GM13976 (cell line): Measurements from ENCODE around the gene MAD1L1.

Source experiments
- DNase-seq: peaks from one replicate; pipeline ENCODE4 v3.0.0; 2012; ENCODE audit warnings: low spot score
- CTCF ChIP-seq: IDR thresholded peaks from 2 replicates; pipeline ENCODE4 v1.5.1; 2012; ENCODE audit warnings: borderline replicate concordance, mild to moderate bottlenecking; ENCODE audit not compliant: insufficient read depth; ENCODE audit errors: extremely low read depth, missing control alignments, control extremely low read depth
- in situ Hi-C: fragments of 300-500 bp; cut with MboI; formaldehyde crosslinking; loops from one replicate; pipeline ENCODE4 v1.12.0; 2022; ENCODE audit warnings: low sequenced_read_pairs, mixed read lengths, inconsistent platforms; ENCODE audit not compliant: unreplicated experiment

Gene MAD1L1

DNA sequence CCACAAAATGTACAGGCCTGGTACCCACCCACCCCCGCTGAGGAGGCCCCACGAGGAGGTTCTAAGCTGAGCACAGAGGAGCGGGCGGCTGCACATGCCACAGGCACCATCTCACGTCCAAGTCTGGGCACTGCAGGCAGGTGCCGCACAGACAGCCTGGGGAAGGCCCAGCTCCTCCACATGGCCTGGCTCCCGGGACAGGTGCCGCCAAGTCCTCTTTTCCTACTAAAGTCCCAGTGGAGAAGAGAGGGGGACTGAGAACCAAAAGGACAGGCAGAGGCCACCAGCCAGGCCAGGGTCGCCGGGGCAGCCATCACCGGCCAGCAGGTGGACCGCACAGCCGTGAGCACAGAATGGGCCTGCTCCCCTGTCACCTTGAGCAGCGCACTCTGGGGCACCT lies 91.1 kb downstream of the MAD1L1 start:
- no peak for TF ChIP-seq CTCF
- DNase-seq = no peak
- in situ Hi-C loops = no loop called here

- DNase-seq = no peak
- in situ Hi-C loops = no loop called here
- no peak for TF ChIP-seq CTCF
Measured at GRCh38 chr7:2141021-2141410, 91.7 kb downstream of the MAD1L1 start.

- no peak for DNase-seq
- in situ Hi-C loops = no loop called here
- no peak for TF ChIP-seq CTCF
Measured at GRCh38 chr7:2140216-2141020, 92.3 kb downstream of the MAD1L1 start.

DNA sequence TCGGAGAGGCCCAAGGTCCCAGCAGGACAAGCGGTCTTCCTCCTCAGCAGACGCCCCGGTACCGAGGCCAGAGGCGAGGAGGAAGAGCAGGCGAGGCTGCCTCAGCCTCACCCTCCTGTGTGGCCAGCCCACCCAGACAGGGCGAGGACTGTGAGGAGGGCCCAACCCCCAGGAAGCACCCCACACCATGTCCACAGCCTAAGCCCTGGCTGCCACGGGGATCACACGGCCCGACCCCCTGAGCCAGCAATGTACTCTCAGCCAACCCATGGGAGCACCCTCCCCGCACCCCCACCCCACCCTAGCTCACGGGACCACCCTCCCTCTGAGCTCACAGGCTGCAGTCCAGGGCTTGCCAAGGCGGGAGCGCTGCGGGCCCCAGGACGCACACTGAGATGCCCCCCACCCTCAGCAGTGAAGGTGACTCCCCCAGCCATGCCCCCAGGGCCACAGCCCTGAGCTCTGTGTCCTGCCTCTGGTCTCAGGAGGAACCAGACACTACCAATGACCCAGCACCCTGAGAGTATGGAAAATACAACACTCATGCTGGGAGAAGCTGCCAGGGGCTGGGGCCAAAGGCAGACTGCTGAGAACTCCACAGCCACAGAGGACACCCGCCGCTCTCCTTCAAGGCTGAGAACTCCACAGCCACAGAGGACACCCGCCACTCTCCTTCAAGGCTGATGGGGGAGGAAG lies 93.6 kb downstream of the MAD1L1 start:
- DNase-seq = no peak
- TF ChIP-seq CTCF = no peak
- in situ Hi-C loops = no loop called here

- TF ChIP-seq CTCF = no peak
- DNase-seq = peak; percentile 92
- in situ Hi-C loops = no loop called here
Measured at GRCh38 chr7:2138146-2138765, 94.5 kb downstream of the MAD1L1 start.

DNA sequence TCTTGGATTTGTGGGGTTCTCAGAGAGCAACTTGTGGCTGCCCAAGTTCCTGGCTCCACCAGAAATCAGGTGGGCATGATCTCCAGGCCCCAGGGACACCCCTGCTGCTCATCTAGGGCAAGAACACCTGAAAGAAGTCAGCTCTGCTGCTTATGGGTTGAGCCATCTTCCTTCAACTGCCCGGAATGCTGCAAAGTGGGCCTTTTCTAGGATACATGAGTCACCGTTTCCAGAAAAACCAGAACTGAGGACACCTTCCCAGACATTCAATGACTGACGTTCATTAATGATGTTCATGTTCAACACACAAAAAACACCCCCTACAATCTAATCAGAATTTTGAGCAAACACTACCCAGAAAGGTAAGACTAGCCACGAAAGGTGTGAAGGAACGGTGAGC lies 98.0 kb downstream of the MAD1L1 start:
- no peak for DNase-seq
- TF ChIP-seq CTCF = no peak
- in situ Hi-C loops = no loop called here
